ENCODE results near the gene FBXO27.
"Not testable (repeated sequence)": the region's sequence is repeated elsewhere in the genome, so short reads cannot be mapped to it uniquely, and the experiment has no call there.

FBXO27 gene

GRCh38 chr19:38990949-38991697 is 41.2 kb downstream of the FBXO27 start:
- Mint-ChIP-seq H3K4me1 (peaks cover 22% of the 10 kb centered on the region), H3K4me3 (no peak overlapping the region), H3K27ac (peak overlapping the region in 1 of 3 experiments; percentile 63), H3K27me3 (ENCODE audit: low read depth) (peaks cover 12% of the 10 kb centered on the region), H3K9me3 (no peaks in the 10 kb centered on the region), H3K36me3 (ENCODE audit: low read depth) (no peaks in the 10 kb centered on the region)
- no peak for TF ChIP-seq CTCF (IDR thresholded peaks at IDR 0.05; ENCODE audit: unreplicated experiment in 3 of 3)

- peaks cover 12% of the 10 kb centered on the region for H3K27me3 Mint-ChIP-seq (ENCODE audit: low read depth)
- H3K27ac Mint-ChIP-seq: peak overlapping the region; percentile 90 to 95 (median 92)
- H3K4me3 Mint-ChIP-seq; H3K36me3 Mint-ChIP-seq (ENCODE audit: low read depth); H3K9me3 Mint-ChIP-seq: not testable (repeated sequence)
- H3K4me1 Mint-ChIP-seq: peaks cover 22% of the 10 kb centered on the region
Measured at GRCh38 chr19:38989614-38990013, 42.7 kb downstream of the FBXO27 start.

- no peak for TF ChIP-seq CTCF (IDR thresholded peaks at IDR 0.05; ENCODE audit: unreplicated experiment in 3 of 3)
- H3K36me3 Mint-ChIP-seq (ENCODE audit: low read depth): no peaks in the 10 kb centered on the region
- H3K27ac Mint-ChIP-seq: peak overlapping the region; percentile 90 to 95 (median 92)
- no peaks in the 10 kb centered on the region for H3K9me3 Mint-ChIP-seq
- H3K4me3 Mint-ChIP-seq: peak overlapping the region; percentile 35 to 51 (median 46)
- peaks cover 22% of the 10 kb centered on the region for H3K4me1 Mint-ChIP-seq
- H3K27me3 Mint-ChIP-seq (ENCODE audit: low read depth): peaks cover 12% of the 10 kb centered on the region
Measured at GRCh38 chr19:38989066-38989605, 43.2 kb downstream of the FBXO27 start.

GRCh38 chr19:38988627-38989026 is 43.7 kb downstream of the FBXO27 start:
- not testable (repeated sequence) for H3K9me3 Mint-ChIP-seq; H3K36me3 Mint-ChIP-seq (ENCODE audit: low read depth)
- H3K27me3 Mint-ChIP-seq (ENCODE audit: low read depth): peaks cover 12% of the 10 kb centered on the region
- peak overlapping the region; percentile 90 to 95 (median 92) for H3K27ac Mint-ChIP-seq
- peaks cover 22% of the 10 kb centered on the region for H3K4me1 Mint-ChIP-seq
- H3K4me3 Mint-ChIP-seq: peak overlapping the region in 2 of 3 experiments; percentile 35 to 46

- not testable (repeated sequence) for H3K9me3 Mint-ChIP-seq; H3K27me3 Mint-ChIP-seq (ENCODE audit: low read depth); H3K4me3 Mint-ChIP-seq; H3K27ac Mint-ChIP-seq; H3K36me3 Mint-ChIP-seq (ENCODE audit: low read depth)
- H3K4me1 Mint-ChIP-seq: peaks cover 22% of the 10 kb centered on the region
Measured at GRCh38 chr19:38987745-38988144, 44.6 kb downstream of the FBXO27 start.

GRCh38 chr19:38985262-38985661 is 47.1 kb downstream of the FBXO27 start:
- no peak overlapping the region for H3K27ac Mint-ChIP-seq

More at GRCh38 chr19:38985262-38985661, 47.1 kb downstream of the FBXO27 start:
- Mint-ChIP-seq H3K36me3 (ENCODE audit: low read depth) (no peaks in the 10 kb centered on the region), H3K27me3 (ENCODE audit: low read depth) (peaks cover 12% of the 10 kb centered on the region), H3K4me1 (peaks cover 12% of the 10 kb centered on the region), H3K9me3 (peaks cover 2% of the 10 kb centered on the region), H3K4me3 (no peak overlapping the region)
- TF ChIP-seq CTCF (IDR thresholded peaks at IDR 0.05; ENCODE audit: unreplicated experiment in 3 of 3): no peak

All from nephron (organoid).